Esophagus muscularis mucosa (tissue), 4 donors: ENCODE results near the gene LHFPL6.

Experiments used
- EP300 ChIP-seq: sonication (generic); formaldehyde crosslinking; IDR thresholded peaks from one replicate; pipeline ENCODE4 v1.6.1; 2017; ENCODE audit warnings: antibody characterized with exemption
- POLR2A ChIP-seq: fragments of 450-650 bp; IDR thresholded peaks from one replicate; pipeline ENCODE4 v1.6.1; 2017; ENCODE audit warnings: antibody characterized with exemption, moderate library complexity, mild to moderate bottlenecking, low read depth
- POLR2AphosphoS5 ChIP-seq, 2 donors: sonication (generic); formaldehyde crosslinking; IDR thresholded peaks; one replicate each; pipeline ENCODE4 v1.6.1; 2017; ENCODE audit warnings: antibody characterized with exemption in 2 of 2
- TF ChIP-seq, protein P1 (sequence below), 3 experiments: fragments of 200-600 bp in 2 of 3; fragments of 450-650 bp in 1 of 3; sonication (generic) in 2 of 3; IDR thresholded peaks; one replicate each; pipeline ENCODE4 v1.5.1; 2017 to 2019; ENCODE audit warnings: antibody characterized with exemption in 3 of 3, mild to moderate bottlenecking in 2 of 3, moderate library complexity in 1 of 3

DNA sequence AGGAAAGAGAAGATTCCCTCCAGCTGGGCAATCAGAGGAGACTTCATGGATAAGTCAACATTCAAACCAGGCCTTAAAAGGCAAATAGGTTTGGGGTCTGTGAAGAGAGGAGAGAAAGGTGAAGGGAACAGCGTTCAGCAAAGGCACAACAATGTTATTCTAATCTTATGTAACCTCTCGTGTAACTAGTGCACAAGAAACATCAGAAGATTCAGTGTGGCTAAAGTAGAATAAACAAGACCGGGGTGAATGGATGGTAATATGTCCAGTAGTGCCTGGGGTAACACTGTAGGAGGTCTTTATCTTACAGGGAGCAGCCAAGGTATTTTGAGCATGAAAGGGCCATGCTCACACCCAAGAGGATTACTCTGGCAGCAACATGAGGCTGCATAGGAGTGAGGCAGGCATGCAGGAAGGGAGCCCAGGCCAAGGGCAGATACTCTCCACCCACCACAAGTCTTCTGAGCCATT lies 24.1 kb downstream of the LHFPL6 start:
- TF ChIP-seq, protein P1, sequence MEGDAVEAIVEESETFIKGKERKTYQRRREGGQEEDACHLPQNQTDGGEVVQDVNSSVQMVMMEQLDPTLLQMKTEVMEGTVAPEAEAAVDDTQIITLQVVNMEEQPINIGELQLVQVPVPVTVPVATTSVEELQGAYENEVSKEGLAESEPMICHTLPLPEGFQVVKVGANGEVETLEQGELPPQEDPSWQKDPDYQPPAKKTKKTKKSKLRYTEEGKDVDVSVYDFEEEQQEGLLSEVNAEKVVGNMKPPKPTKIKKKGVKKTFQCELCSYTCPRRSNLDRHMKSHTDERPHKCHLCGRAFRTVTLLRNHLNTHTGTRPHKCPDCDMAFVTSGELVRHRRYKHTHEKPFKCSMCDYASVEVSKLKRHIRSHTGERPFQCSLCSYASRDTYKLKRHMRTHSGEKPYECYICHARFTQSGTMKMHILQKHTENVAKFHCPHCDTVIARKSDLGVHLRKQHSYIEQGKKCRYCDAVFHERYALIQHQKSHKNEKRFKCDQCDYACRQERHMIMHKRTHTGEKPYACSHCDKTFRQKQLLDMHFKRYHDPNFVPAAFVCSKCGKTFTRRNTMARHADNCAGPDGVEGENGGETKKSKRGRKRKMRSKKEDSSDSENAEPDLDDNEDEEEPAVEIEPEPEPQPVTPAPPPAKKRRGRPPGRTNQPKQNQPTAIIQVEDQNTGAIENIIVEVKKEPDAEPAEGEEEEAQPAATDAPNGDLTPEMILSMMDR (IDR thresholded peaks at IDR 0.05), result no peak
- TF ChIP-seq POLR2A (no peak), POLR2AphosphoS5 (IDR thresholded peaks at IDR 0.05) (no peak), EP300 (no peak)
